Measurements from ENCODE around the gene UBE3B. TPM values are rescaled to one million over a fixed set of nuclear protein-coding genes. Genes with fewer than 3 reads are reported as not detected.
A peak's percentile ranks its signal among the peaks of the same experiment; 100 is the strongest.

Gene UBE3B
- total RNA-seq, 4 donors from 2014 or later: 42.7 to 49.9 (median 46.3) TPM

GRCh38 chr12:109475121-109475520 lies 2.3 kb upstream of the UBE3B start:
- intact Hi-C loops (cut with DNase I; ENCODE audit: low total_unique reads): no loop called here
- no peak overlapping the region for H3K4me3 ChIP-seq (ENCODE audit: low read depth, poor library complexity, severe bottlenecking)
- no peak for DNase-seq (ENCODE audit: low spot score in 2 of 2)
- no peak for TF ChIP-seq CTCF (IDR thresholded peaks at IDR 0.05)
- TF ChIP-seq POLR2A (IDR thresholded peaks at IDR 0.05): no peak
- 87 to 89% methylated on average over 7 of the region's 7 CpGs for WGBS, 2 donors

GRCh38 chr12:109475993-109476806 lies 1.2 kb upstream of the UBE3B start:
- intact Hi-C loops (cut with DNase I; ENCODE audit: low total_unique reads): no loop called here
- no peak for TF ChIP-seq POLR2A (IDR thresholded peaks at IDR 0.05)
- TF ChIP-seq CTCF (IDR thresholded peaks at IDR 0.05): no peak
- no peak for DNase-seq (ENCODE audit: low spot score in 2 of 2)
- 12 to 14% methylated on average over 19 of the region's 19 CpGs for WGBS, 2 donors
- peak overlapping the region; percentile 87 for H3K4me3 ChIP-seq (ENCODE audit: low read depth, poor library complexity, severe bottlenecking)

GRCh38 chr12:109476807-109477184 lies 638 bp upstream of the UBE3B start:
- TF ChIP-seq CTCF (IDR thresholded peaks at IDR 0.05) (no peak), POLR2A (IDR thresholded peaks at IDR 0.05) (no peak)
- peak overlapping the region; percentile 87 for H3K4me3 ChIP-seq (ENCODE audit: low read depth, poor library complexity, severe bottlenecking)
- intact Hi-C loops (cut with DNase I; ENCODE audit: low total_unique reads): no loop called here
- no peak for DNase-seq (ENCODE audit: low spot score in 2 of 2)
- WGBS, 2 donors: 0 to 1% methylated on average over 11 of the region's 11 CpGs

- no peak for TF ChIP-seq CTCF (IDR thresholded peaks at IDR 0.05)
- no peak for TF ChIP-seq POLR2A (IDR thresholded peaks at IDR 0.05)
- WGBS, 2 donors: 2 to 4% methylated on average over 9 of the region's 9 CpGs
- intact Hi-C loops (cut with DNase I; ENCODE audit: low total_unique reads): no loop called here
- no peak for DNase-seq (ENCODE audit: low spot score in 2 of 2)
- H3K4me3 ChIP-seq (ENCODE audit: low read depth, poor library complexity, severe bottlenecking): peak overlapping the region; percentile 87
Observed at GRCh38 chr12:109477963-109478315, 505 bp downstream of the UBE3B start.

GRCh38 chr12:109479761-109480160 lies 2.3 kb downstream of the UBE3B start:
- no peak for DNase-seq (ENCODE audit: low spot score in 2 of 2)
- intact Hi-C loops (cut with DNase I; ENCODE audit: low total_unique reads): no loop called here
- WGBS, 2 donors: 67 to 78% methylated on average over 1 of the region's 1 CpG
- TF ChIP-seq CTCF (IDR thresholded peaks at IDR 0.05) (no peak), POLR2A (IDR thresholded peaks at IDR 0.05) (no peak)
- H3K4me3 ChIP-seq (ENCODE audit: low read depth, poor library complexity, severe bottlenecking): no peak overlapping the region

- 90 to 93% methylated on average over 4 of the region's 4 CpGs for WGBS, 2 donors
- H3K4me3 ChIP-seq (ENCODE audit: low read depth, poor library complexity, severe bottlenecking): no peak overlapping the region
- intact Hi-C loops (cut with DNase I; ENCODE audit: low total_unique reads): no loop called here
- DNase-seq (ENCODE audit: low spot score in 2 of 2): no peak
- TF ChIP-seq CTCF (IDR thresholded peaks at IDR 0.05): no peak
- TF ChIP-seq POLR2A (IDR thresholded peaks at IDR 0.05): no peak
Observed at GRCh38 chr12:109480356-109480755, 2.9 kb downstream of the UBE3B start.

Data from lower leg skin (tissue), 4 donors.